A549 treated with ZK216348 at 1 μM for 4 hours (cell line): Measurements from ENCODE around the gene AP1S3. TPM values are rescaled to one million over a fixed set of nuclear protein-coding genes. Genes with fewer than 3 reads are reported as not detected.

Source experiments
- total RNA-seq: library from RNA; stranded (reverse); fragments of 200-300 nt; extraction: Qiagen RNA extraction; gene quantifications from 5 replicates; pipeline ENCODE4 v1.2.3, GENCODE V29; 2022; ENCODE audit warnings: low read depth

The AP1S3 gene
- 24.7 to 51.4 TPM (median 35.4 TPM) in 5 replicates for total RNA-seq

GRCh38 chr2:223837287-223838061, at the start of gene AP1S3:
Gene AP1S3, minus strand, starts transcription at chr2:223837582. Its CDS starts 132 bp downstream, at chr2:223837450.

Other genes starting within 250 kb of the AP1S3 start
- 0.86 to 1.3 TPM (median 1.2 TPM) in 5 replicates for gene SCG2, start 235.2 kb downstream of the AP1S3 start, total RNA-seq
- 23.6 to 45.7 TPM (median 38.9 TPM) in 5 replicates for gene WDFY1, start 107.8 kb upstream of the AP1S3 start, total RNA-seq
- gene MRPL44, start 119.9 kb upstream of the AP1S3 start, total RNA-seq, result 44.5 to 55.1 TPM (median 46.3 TPM) in 5 replicates
- gene SERPINE2, start 201.7 kb upstream of the AP1S3 start, total RNA-seq, result 168 to 194 TPM (median 174 TPM) in 5 replicates